CD4-positive, alpha-beta T cell treated with Interleukin-17A for 1 hour (primary cell): ENCODE measurements around the gene FAM83D.
A peak's percentile ranks its signal among the peaks of the same experiment; 100 is the strongest.

ENCODE experiments used
- DNase-seq: peaks from one replicate; pipeline ENCODE4 v3.0.0-alpha.2; 2020

FAM83D gene

GRCh38 chr20:38926142-38926933 is at the start of gene FAM83D:
Gene FAM83D, plus strand, starts transcription at chr20:38926417. Its CDS starts 26 bp downstream, at chr20:38926443.
- peak; percentile 98 for DNase-seq

GRCh38 chr20:38877483-38877882 is 48.7 kb upstream of the FAM83D start:
- DNase-seq: no peak

- DNase-seq: no peak
Observed at GRCh38 chr20:38878866-38879265, 47.4 kb upstream of the FAM83D start.

GRCh38 chr20:38880952-38881735 is 45.1 kb upstream of the FAM83D start:
- no peak for DNase-seq

- DNase-seq: no peak
Observed at GRCh38 chr20:38881806-38882440, 44.3 kb upstream of the FAM83D start.

GRCh38 chr20:38882600-38882999 is 43.6 kb upstream of the FAM83D start:
- no peak for DNase-seq

GRCh38 chr20:38883081-38883980 is 42.9 kb upstream of the FAM83D start:
- DNase-seq: no peak

GRCh38 chr20:38883981-38884733 is 42.1 kb upstream of the FAM83D start:
- no peak for DNase-seq

- DNase-seq: no peak
Observed at GRCh38 chr20:38885357-38885756, 40.9 kb upstream of the FAM83D start.

GRCh38 chr20:38888059-38888831 is 38.0 kb upstream of the FAM83D start:
- DNase-seq: no peak

- no peak for DNase-seq
Observed at GRCh38 chr20:38889050-38889449, 37.2 kb upstream of the FAM83D start.

GRCh38 chr20:38889792-38890496 is 36.3 kb upstream of the FAM83D start:
- no peak for DNase-seq

GRCh38 chr20:38890497-38890818 is 35.8 kb upstream of the FAM83D start:
- no peak for DNase-seq

- DNase-seq: no peak
Observed at GRCh38 chr20:38892091-38892981, 33.9 kb upstream of the FAM83D start.

GRCh38 chr20:38893056-38893564 is 33.1 kb upstream of the FAM83D start:
- DNase-seq: no peak

GRCh38 chr20:38893565-38894090 is 32.6 kb upstream of the FAM83D start:
- peak; percentile 85 for DNase-seq

- DNase-seq: no peak
Observed at GRCh38 chr20:38894091-38894847, 31.9 kb upstream of the FAM83D start.
